ENCODE measurements around the gene CPSF7. TPM values are rescaled to one million over a fixed set of nuclear protein-coding genes. Genes with fewer than 3 reads are reported as not detected.

The CPSF7 gene
- total RNA-seq, 1 donor from 2014 or later: 112 TPM

DNA sequence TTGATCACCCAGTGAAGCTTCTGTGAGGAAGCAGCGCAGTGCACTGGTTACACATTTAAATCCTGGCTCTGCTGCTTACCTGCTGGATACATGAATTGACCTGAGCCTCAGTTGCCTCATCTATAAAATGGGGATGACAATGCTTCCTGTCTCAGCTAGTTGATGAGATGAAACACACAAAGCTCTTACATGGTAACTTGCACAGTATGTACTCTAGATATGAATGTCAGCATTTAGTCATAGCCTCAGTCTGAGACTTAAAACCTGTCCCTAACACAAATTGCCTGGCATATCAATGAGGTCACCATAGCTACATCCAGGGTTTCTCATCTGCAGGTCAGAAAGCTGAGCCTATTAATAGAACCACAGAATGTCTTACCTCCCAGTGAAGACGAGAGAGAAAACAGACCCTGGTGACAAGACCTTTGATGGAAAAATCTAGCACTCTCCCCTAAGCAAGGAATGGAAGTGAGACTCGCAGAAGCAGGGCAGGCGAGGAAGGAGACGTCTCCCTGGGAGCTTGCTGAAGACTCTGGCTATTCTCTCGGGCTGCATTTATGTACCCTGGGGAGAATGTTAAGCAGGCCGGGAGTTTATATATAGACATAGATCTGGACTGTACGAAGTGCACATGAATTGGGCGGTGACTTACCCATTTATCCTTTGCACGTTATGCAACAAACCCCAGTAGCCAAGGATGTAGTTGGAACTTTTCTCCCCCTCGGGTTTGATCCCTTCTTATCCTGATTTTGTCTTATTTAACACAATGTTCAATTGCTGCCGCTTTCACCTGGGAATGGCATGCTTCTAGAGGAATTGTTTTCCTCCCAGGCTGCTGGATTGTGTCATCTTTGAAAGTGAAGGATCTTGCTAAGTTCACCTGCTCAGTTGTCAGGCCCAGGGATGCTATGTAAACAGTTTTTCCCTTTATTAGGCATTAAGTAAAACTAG, 18.1 kb upstream of the CPSF7 start:
- no peak for DNase-seq (ENCODE audit: low spot score in 2 of 2, unreplicated experiment in 2 of 2)
- no peaks in the 10 kb centered on the region for H3K4me1 Mint-ChIP-seq
- H3K9me3 Mint-ChIP-seq: peaks cover 3% of the 10 kb centered on the region
- no peaks in the 10 kb centered on the region for H3K27me3 Mint-ChIP-seq (ENCODE audit: low read depth)
- no peak overlapping the region for H3K4me3 Mint-ChIP-seq
- no peak overlapping the region for H3K27ac Mint-ChIP-seq
- TF ChIP-seq, protein P1, sequence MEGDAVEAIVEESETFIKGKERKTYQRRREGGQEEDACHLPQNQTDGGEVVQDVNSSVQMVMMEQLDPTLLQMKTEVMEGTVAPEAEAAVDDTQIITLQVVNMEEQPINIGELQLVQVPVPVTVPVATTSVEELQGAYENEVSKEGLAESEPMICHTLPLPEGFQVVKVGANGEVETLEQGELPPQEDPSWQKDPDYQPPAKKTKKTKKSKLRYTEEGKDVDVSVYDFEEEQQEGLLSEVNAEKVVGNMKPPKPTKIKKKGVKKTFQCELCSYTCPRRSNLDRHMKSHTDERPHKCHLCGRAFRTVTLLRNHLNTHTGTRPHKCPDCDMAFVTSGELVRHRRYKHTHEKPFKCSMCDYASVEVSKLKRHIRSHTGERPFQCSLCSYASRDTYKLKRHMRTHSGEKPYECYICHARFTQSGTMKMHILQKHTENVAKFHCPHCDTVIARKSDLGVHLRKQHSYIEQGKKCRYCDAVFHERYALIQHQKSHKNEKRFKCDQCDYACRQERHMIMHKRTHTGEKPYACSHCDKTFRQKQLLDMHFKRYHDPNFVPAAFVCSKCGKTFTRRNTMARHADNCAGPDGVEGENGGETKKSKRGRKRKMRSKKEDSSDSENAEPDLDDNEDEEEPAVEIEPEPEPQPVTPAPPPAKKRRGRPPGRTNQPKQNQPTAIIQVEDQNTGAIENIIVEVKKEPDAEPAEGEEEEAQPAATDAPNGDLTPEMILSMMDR (IDR thresholded peaks at IDR 0.05; ENCODE audit: unreplicated experiment): no peak
- peaks cover 25% of the 10 kb centered on the region for H3K36me3 Mint-ChIP-seq

DNA sequence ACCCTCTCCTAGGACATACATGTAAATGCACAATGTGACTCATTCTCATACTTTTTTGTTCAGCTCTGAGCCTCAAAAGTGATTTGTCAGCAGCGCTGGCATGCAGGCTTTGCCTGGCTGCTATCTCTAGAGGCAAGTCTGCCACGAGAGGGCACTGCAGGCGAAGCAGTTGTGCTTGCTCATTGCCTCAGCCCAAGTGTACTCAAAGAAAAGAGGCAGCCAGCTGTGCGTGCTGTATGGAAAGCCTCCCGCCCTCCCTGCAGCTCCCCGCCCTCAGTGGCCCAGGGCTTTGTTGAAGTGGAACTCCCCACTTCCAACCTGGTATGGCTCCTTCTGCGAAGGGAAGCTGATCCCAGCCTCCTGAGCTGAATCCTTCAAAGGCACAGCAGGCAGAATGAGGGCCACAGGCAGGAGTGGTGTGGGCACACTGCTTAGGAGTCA, 16.5 kb upstream of the CPSF7 start:
- TF ChIP-seq, protein P1 (IDR thresholded peaks at IDR 0.05; ENCODE audit: unreplicated experiment): peak; percentile 67

DNA sequence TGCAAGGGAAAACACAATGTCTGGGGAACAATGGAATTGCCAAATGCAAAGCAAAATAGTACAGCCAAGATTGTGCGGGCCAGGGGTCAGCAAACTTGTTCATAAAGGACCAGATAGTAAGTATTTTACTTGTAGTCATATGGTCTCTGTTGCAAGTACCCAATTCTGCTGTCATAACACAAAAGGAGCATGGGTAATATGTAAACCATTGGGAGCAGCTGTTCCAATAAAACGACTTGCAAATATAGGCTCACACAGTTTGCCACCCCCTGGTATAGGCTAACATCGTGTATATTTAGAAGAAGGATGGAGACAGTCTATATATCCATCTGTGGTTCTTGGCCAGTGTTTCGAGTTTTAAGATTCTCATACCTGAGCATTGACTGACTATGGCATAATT, 15.7 kb upstream of the CPSF7 start:
- H3K9me3 Mint-ChIP-seq: peaks cover 3% of the 10 kb centered on the region
- peaks cover 33% of the 10 kb centered on the region for H3K36me3 Mint-ChIP-seq
- no peaks in the 10 kb centered on the region for H3K27me3 Mint-ChIP-seq (ENCODE audit: low read depth)
- H3K4me3 Mint-ChIP-seq: no peak overlapping the region
- no peak for DNase-seq (ENCODE audit: low spot score in 2 of 2, unreplicated experiment in 2 of 2)
- no peak overlapping the region for H3K27ac Mint-ChIP-seq
- TF ChIP-seq, protein P1 (IDR thresholded peaks at IDR 0.05; ENCODE audit: unreplicated experiment): no peak
- H3K4me1 Mint-ChIP-seq: no peaks in the 10 kb centered on the region

More for the DNA sequence above, 16.5 kb upstream of the CPSF7 start:
- peaks cover 3% of the 10 kb centered on the region for H3K9me3 Mint-ChIP-seq
- peak overlapping the region; percentile 66 for H3K27ac Mint-ChIP-seq
- peaks cover 33% of the 10 kb centered on the region for H3K36me3 Mint-ChIP-seq
- DNase-seq (ENCODE audit: low spot score in 2 of 2, unreplicated experiment in 2 of 2): peak; percentile 62 to 82
- no peaks in the 10 kb centered on the region for H3K27me3 Mint-ChIP-seq (ENCODE audit: low read depth)
- no peaks in the 10 kb centered on the region for H3K4me1 Mint-ChIP-seq
- no peak overlapping the region for H3K4me3 Mint-ChIP-seq

DNA sequence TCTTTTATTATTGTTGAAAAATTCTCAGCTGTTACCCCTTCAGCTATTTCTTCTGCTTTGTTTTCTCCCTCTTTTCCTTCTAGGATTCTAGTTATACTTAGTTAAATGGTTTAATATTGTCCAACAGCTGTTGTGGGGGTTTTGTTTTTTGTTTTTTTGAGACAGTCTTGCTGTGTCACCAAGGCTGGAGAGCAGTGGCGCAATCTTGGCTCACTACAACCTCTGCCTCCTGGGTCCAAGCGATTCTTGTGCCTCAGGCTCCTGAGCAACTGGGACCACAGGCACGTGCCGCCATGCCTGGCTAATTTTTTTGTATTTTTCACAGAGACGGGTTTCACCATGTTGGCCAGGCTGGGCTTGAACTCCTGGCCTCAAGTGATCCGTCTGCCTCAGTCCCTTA, 12.8 kb upstream of the CPSF7 start:
- H3K36me3 Mint-ChIP-seq: peaks cover 43% of the 10 kb centered on the region
- no peak overlapping the region for H3K4me3 Mint-ChIP-seq

DNA sequence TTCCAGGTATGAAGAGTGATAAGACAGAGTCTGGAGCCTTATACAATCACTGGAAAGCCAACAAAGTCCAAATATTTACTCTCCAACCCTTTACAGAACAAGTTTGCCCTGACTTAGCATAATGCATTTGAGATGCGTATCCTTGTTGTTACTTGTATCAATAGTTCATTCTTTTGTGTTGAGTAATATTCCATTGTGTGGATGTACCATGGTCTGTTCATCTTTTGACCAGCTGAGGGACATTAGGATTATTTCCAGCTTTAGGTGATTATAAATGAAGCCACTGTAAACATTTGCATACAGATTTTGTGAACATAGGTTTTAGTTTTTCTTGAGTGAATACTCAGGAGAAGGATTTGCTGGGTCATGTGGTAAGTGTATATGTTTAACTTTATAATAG, 9.8 kb upstream of the CPSF7 start:
- TF ChIP-seq, protein P1 (IDR thresholded peaks at IDR 0.05; ENCODE audit: unreplicated experiment): no peak
- H3K36me3 Mint-ChIP-seq: peaks cover 48% of the 10 kb centered on the region
- peaks cover 3% of the 10 kb centered on the region for H3K9me3 Mint-ChIP-seq
- H3K4me1 Mint-ChIP-seq: peaks cover 6% of the 10 kb centered on the region
- no peak for DNase-seq (ENCODE audit: low spot score in 2 of 2, unreplicated experiment in 2 of 2)
- no peaks in the 10 kb centered on the region for H3K27me3 Mint-ChIP-seq (ENCODE audit: low read depth)
- H3K27ac Mint-ChIP-seq: no peak overlapping the region
- H3K4me3 Mint-ChIP-seq: no peak overlapping the region

More for the DNA sequence above, 12.8 kb upstream of the CPSF7 start:
- TF ChIP-seq, protein P1 (IDR thresholded peaks at IDR 0.05; ENCODE audit: unreplicated experiment): no peak
- DNase-seq (ENCODE audit: low spot score in 2 of 2, unreplicated experiment in 2 of 2): no peak
- Mint-ChIP-seq H3K27ac (no peak overlapping the region), H3K4me1 (no peaks in the 10 kb centered on the region), H3K9me3 (peaks cover 3% of the 10 kb centered on the region), H3K27me3 (ENCODE audit: low read depth) (no peaks in the 10 kb centered on the region)

Measured in mesothelial cell of epicardium (in vitro differentiated cells).